Mesenteric fat pad (tissue), 1 donor: ENCODE data around the gene FAM110A. TPM values are rescaled to one million over a fixed set of nuclear protein-coding genes. Genes with fewer than 3 reads are reported as not detected.
"Not testable (repeated sequence)": the region's sequence is repeated elsewhere in the genome, so short reads cannot be mapped to it uniquely, and the experiment has no call there.

Source experiments
- DNase-seq: peaks from one replicate; pipeline ENCODE4 v3.0.0-alpha.2; 2020; ENCODE audit warnings: low spot score
- total RNA-seq: library from RNA; stranded (reverse); fragmentation: NEBNext Ultra II Directional; extraction: Animal tissue kit (Norgen Biotek cat#: 25700); gene quantifications from one replicate; pipeline ENCODE4 v1.2.1, GENCODE V29; 2021
- donor health status: DM: yes; HTN: yes; CAD: no.

FAM110A gene
- total RNA-seq, 1 donor from 2014 or later, result 3.7 TPM

DNA sequence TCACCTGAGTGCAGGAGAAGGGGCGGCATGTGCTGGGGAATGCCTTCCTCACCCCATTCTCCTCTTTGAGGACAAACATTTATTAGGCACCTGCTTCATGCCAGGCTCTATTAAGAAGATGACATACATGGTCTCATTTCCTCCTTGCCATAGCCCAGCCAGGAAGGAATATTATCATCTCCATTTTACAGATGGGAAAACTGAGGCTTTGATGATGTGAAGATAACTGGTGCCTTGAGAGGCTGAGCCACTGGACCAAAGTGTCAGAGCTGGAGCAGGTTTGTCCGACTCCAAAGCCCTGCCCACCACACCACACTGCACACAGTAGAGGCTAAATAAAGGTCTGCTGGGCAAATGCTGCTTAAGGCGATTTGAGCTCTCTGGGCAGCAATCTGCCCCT is 37.2 kb downstream of the FAM110A start:
- DNase-seq, result no peak

DNA sequence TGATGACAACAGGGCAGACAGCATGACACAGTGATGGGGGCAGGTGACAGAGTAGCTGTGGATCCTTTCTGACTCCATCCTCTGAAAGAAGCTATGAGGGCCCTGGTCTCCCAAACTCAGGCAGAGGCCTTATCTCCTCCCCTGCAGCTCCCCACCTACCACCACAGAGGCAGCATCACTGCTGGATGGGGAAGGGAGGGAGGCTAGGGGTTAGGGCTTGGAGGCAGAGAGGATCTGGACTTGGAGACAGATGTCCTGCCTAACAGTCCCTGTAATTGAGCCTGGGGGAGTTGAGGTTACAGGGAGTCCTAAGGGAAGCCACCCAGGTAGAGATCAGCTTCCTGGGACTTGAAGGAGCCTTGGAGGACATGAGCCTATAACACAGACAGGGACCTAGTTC is 37.9 kb downstream of the FAM110A start:
- no peak for DNase-seq

DNA sequence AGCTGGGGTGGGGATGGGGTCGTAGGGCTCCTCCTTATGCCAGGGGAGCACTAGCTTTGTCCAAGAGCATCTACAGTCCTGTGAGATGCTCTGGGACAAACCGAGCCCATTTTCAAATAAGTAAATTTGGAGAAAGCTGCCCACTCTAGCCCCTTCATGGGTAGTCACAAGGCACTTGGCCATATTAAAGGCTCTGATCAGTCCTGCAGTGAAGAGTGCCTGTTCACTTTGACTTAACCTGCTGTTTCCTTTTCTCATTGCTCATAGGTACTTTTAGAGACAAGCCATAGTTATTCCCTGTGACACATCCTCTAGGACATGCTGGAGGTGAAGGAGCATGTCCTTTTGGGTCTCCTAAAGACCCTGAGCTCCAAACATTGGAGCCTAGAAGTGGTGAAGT is 38.4 kb downstream of the FAM110A start:
- DNase-seq, result no peak

DNA sequence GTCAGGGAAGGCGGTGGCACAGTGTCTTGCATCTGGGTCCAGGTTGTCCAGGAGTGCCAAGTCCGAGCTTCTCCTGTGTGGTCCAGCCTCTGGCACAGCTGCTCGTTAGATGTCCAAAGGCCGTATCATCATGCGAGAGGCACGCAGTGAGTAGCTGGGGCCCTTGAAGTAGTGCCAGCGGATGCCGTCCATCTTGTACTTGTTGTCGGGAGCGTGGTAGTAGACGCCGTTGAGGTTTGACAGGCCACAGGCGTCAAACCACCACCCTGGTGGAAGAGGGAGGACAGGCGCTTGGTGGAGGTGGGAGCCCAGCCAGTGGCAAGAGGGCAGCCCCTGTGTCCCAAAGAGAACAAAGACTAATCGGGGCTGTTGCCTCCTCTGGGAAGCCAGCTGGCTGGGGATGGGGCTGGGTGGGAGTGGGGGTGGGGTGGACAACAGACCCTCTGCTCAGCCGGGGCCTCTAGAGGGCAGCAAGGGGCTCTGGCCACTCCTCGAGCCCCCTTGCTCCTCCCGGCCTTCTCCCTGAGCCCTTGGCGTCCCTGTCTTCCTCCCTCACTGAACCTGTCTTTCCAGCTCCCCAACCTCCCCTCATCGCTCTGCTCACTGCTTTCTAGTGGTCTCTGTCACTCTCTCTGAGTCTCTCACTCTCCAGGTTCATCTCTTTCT is 39.5 kb downstream of the FAM110A start:
- no peak for DNase-seq

DNA sequence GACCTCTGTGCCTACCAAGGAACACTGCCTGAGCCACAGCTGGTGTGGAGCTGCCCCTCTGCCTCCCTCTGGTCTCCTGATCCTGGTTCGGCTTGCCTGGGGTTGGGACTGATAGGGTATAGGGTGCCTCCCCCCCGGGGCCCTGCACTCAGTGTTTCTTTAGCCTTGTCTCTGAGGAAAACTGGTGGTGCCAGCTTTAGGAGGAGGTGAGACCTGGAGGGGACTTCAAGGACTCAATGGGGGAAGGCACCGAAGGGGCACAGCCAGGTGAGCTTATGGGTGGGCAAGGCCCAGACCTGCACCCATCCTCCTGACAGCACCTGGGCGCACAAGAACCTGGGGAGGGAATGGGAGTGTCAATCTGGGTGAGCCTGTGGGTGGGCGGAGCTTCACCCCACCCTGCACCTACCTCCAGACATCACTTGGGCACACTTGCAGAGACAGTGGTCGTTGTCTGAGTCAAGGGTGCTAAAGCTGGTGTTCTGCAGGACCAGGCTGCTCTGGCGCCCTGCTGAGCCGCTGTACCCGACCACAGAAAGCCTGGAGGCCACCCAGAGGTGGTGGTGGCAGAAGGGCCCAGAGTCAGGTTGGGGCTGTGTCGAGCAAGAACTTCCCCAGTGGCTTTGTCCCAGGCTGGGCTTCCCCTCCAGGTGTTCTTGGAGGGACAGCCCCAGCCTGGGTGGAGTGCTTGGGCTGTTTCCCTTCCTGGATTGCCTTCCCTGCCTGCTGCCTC is 40.5 kb downstream of the FAM110A start:
- no peak for DNase-seq

DNA sequence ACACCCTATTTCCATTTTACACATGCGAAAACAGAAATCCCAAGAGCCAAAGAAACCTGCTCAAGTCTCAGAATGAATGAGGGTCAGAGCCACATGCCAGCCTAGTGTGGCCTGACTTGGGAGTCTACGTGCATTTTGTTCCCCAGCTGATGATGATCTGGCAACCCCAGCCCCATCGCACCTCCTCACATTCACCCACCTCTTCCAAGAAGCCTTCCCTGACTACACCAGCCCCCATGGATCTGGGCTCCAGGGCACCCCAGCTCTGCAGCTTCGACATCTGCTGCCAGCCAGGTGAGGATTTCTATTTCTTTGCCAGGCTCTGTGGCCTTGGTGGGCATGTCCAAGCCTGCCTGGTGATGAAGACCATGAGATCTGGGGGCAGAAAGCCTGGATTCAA is 41.6 kb downstream of the FAM110A start:
- DNase-seq, result no peak

DNA sequence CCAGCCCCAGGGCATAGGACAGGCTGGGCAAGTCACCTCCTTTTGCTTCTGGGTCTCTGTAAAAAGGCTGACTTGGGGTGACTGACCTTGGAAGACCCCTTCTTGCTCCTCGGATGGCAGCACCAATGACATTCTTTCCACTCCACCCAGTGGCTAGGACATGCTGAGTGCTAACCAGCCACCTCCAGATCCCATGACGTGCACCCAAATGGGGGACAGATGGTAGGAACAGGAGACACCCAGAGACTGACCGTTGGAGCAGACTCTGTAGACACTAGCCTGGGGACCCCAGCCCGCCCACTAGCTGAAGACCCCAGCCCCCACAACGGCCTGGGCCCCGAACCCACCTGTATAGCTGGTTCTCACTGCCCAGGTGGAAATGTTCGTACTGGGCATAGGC is 44.3 kb downstream of the FAM110A start:
- DNase-seq, result no peak

DNA sequence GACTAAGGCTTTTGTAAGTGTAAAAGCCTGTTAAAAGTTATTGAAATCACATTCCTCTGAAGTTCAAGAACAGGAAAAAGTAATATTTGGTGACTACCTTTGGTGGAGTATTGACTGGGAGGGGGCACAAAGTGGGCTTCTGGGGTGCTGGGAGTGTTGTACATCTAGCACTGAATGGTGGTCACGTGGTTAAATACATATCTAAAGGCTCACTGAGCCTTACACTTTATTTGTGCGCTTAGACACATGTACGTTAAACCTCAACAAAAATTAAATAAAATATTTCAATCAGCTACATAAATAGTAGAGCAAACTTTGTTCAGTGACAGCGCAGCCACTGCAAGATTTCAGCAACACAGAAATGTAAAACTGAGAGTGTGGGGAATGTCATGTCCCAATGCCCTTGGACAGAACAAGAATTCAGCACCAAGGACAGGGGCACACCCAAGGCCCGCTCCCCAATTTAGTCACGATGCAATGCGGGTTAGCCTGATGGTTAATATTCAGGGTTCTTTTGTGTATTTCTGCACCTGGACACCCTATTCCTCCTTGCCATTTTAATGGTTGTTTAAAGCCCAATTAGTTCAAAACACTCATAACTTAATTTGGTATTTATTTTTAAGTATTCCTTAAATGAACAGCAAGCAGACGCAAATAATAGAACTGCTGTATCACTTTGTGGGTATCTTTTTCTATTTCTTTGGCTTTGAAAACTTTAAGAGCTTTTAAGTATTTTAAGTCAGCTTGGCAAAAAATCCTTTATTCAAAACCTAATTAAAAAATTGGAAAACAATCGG is 45.2 kb downstream of the FAM110A start:
- no peak for DNase-seq

DNA sequence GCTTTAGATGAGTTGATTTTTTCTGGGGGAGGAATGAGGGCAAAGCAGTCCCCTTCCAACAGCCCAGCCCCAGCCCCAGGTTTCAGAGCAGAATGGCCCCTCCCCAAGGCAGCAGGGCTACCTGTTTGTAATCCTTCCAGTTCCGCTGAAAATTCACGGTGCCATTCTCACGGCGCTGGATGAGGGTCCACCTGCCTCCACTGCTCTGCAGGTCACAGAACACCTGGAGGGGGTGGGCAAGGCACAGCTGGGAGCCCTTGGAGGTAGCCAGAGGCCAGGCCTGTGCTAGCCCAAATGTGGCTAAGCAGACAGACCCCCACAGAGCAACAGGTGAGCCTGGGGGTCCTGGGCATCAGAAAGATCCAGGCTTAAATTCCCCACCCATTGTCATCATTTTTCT is 46.1 kb downstream of the FAM110A start:
- no peak for DNase-seq

DNA sequence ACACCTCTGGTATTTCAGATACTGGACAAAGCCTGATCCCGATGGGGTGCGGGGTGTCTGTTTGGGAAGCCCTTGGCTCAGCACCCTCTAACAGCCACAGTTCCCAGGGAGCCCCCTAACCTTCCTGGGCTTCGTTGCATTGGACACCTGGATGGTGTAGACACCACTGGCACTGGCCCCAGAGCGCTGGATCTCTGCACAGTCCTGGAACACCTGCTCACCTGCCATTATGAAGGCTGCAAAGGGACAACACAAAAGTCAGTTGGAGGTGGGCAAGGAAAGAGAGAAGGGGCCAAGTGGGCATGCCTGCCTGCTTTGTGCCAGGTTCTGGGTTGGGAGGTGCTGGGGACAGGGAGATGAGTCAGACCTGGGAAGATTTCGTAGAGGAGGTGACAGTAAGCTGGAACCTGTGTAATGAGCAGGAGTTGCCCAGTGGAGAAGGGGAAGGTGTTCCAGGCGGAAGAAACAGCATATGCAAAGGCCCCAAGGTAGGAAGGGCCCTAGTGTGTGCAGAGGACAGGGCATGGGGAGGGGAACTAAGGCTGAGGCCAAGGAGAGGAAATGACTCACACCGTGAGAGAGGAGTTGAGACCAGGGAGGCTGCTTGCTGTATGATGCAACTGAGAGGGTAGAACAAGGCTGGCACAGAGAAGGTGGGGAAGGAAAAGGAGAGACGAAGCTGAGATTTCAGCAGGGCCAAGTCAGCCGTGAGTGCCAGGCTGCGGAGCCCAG is 47.7 kb downstream of the FAM110A start:
- DNase-seq, result no peak

DNA sequence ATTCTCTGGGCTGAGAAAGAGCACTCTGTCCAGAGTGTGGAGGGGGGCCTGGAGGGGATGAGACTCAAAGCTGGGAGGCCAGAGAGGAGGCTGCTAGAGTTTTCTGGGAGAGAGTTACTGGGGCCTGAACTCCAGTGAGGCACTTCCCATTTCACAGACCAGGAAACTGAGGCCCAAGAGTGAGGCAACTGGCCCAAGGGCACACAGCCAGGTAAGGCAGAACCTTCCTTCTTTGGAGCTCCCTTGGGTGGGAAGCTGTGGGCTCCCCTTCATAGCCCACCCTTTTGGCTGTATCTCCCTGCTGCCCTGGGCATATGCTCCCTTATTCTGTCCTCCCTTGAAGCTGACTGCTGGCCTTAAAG is 48.2 kb downstream of the FAM110A start:
- no peak for DNase-seq

DNA sequence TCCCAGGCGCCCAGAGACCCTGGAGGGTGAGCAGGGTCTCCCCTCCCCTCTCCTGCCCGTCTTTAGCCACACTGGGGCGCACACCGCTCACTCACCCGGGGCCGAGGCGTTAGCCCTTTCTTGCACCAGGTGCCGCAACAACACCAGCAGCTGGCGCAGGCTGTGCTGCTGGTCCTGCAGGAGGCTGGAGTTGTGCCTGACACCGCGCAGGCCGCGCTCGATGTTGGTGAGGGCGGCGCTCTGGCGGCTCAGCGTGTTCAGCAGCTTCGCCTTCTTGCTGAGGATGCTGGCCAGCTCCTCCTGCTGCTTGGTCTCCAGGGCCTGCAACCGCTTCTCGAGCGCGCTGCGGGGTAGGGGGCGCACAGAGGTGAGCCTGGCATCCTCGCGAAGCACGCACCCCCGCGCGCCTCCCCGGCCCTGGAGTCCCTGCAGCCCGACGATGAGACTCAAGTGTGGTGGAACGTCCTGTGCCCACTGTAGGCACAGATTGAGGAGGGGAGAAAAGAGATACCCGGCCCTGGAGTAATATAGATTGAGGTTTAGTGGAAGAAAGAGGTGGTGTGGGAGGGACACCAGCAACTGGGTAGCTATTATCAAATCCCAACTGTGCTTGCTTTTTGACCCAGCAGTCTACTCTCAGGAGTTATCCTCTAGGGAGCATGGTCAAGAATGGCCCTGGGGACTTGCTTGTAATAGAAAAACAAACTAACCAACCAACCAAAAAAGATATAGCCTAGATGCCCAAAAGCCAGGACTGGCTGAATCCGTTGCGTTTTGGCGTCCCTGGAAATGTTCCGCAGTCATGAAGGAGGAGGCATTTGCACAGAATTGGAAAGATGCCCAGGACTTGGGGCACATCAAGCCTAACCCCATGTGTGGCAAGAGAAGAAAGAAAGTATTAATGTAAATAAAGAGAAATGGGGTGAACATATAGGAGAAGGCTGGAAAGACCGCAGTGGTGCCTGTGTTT is 51.8 kb downstream of the FAM110A start:
- DNase-seq, result no peak

DNA sequence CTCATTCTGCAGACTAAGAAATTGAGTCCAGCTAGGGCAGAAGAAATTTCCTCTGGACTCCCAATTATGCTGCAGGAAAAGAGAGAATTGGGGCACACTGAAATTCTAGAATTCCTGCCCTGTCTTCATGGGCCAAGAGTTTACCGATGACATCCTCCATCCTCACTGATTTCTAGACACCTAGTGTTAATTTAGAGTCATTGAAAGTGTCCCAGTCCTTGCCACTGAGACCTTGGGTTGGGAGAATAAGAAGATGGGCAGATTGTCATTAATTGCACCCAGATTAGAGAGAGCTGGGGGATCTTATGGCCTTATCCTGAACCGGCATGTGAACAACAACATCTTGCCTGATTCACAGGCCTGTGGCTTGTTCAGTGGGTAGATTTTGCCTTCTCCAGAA is 53.6 kb downstream of the FAM110A start:
- no peak for DNase-seq

DNA sequence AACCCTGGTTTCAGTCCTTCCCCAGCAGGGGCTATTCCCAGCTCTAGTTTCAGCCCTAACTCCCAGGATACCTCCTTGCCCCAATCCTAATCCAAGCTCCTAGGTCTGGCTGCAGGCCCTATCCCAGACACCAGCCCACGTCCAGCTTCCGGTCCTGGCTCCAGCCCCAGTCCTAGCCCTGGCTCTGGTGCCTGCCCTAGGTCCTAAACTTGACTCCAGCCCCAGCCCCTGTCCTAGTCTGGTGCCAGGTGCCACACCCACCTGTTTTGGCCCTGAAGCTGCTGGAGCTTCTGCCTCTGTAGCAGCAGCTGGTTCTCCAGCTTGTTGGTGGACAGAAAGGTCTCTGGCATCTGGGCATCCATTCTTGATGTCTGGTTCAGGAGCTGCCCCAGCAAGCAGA is 54.5 kb downstream of the FAM110A start:
- DNase-seq, result no peak

DNA sequence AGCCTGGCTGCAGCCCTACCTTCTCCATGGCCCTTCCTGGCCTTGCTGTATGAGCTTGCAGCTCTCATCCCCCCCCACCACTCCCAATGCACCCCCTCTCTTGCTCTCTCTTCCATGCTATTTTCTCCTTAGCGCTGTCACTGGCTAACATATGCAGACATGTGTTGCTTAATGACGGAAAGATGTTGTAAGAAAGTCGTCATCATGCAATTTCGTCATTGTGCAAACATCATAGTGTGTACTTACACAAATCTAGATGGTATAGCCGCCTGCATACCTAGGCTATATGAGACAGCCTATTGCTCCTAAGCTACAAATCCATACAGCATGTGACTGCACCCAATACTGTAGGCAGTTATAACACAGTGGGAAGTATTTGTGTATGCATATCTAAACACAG is 55.6 kb downstream of the FAM110A start:
- DNase-seq, result no peak

DNA sequence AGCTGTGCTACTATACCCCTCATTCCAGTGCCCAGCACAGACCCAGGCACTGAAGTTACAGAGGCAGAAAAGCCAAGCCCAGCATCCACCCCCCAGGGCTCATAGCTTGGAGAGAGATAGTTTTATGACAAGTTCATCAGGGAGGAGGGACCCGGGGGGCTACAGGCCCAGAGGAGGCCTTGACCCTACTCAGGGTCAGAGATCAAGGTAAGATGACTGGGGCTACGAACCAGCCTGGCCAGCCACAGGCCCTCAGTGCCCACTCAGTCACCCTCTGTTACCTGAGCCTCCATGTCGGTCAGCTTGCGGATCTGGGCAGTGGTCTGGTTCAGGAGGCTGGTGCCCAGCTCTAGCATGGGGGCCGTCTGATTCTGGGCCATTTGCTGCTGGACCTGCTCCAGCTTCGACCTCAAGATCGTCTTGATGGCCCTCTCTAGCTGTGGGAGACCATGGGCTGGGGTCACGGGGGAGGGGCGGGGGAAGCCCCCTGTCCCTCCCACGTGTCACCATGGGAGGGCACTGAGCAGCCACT is 56.5 kb downstream of the FAM110A start:
- DNase-seq, result no peak

DNA sequence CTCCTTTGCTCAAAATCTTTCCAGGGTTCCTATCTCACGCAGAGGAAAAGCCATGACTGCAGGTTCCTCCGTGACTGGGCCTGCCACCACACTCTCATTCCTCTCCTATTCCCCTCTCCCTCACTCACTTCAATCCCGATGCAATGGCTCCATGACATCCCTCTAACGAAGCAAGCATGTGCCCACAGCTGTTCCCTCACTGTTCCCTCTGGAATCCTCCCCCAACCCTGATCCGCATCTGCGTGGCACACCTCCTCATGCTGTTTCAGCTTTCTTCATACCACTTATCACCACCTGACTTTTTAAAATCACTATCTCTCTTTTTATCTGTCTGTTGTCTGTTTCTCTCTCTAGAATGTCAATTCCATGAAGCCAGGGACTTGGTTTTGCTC is 57.1 kb downstream of the FAM110A start:
- no peak for DNase-seq

DNA sequence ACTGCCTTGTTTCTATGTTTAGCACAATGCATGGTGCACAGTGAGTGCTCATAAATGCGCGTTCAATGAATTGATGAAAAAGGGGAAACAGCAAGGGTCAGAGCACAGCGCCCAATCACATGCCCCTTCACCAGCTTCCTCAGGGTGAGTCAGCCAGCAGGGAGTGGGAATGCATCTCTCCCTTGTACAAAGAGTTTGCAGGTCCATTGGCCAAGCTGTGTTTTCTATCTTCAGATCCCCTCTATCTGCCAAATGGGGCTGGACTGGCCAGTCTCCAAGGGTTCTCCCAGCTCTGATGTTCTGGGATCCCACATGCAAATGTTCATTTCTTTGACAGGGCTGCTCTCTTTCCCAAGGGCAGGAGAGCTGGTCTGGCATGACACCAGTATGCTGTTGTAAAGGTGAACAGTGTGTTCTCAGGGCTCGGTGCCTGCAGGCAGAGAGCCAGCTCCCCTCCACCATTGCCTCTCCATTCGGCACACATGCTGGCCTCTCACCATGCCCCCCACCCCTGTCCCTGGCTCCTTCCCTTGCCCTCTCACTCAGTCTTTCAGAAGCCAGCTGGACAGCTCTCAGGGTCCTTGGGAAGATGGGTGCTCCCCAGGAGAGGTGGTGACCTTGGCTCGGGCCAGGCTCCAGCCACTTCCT is 57.7 kb downstream of the FAM110A start:
- DNase-seq, result no peak

DNA sequence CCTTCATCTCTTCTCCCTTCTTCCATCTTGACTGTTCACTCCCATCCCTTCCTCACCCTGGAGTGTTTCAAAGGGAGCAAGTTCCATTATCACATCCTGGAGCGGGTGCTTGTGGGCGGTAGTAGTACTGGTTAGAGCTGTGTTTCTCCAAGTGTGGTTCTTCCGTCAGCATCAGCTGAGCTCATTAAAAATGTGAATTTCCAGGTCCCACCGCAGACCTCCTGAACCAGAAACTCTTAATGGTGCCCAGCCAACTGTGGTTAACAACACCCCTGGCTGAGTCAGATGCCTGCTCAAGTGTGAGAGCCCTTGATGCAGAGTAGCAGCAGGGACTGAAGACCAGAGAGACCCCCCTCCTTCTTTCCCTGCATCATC is 58.2 kb downstream of the FAM110A start:
- DNase-seq, result no peak

DNA sequence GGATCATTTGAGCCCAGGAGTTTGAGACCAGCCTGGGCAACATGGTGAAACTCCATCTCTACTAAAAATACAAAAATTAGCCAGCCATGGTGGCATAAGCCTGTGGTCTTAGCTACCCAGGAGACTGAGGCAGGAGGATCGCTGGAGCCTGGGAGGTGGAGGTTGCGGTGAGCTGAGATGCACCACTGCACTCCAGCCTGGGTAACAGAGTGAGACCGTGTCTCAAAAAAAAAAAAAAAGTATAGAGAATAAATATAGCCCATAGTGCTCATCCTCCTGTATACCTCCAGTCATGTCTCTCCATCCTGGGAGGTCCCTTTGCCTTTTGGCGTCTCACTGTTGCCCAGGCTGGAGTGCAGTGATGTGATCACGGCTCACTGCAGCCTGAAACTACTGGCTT is 58.9 kb downstream of the FAM110A start:
- not testable (repeated sequence) for DNase-seq
